ENCODE results near the gene RASA3.

DNA sequence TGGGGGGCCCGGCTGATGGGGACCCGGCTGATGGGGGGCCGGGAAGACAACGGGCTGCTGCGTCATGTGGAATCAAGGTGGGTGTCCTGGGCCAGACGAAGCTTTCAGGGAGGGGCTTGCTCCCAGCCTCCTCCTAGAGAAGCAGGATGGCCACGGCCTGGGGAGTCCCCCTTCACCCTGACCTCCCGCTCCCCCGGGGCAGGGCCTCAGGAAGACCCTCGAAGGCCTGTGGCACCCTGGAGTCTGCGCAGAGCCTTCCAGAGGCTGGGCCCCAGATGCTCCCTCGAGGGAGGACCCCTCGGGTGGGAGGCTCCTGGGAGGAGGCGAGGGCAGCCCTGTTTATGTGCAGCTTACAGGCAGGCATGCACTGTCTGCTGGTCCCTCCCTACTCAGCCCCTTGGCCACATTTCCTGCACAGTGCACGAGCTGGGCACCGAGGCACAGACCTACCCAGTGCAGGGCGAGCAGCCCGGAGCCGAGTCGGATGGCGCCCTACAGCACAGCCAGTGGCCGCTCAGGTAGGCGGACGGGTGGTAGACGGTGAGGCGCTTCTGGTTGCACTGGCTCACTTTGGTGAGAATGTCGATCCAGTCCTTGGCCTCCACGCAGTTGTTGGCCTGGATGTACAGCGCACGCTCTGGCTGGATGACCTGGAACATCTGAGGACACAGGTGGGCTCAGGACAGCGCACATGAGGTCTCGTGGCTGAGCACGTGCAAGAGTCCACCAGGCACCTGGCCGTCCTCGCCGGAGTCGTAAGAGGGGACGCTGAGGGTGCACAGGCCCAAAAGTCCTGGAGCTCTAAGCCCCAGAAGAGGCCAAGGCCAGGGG is 136.1 kb downstream of the RASA3 start:
- TF ChIP-seq, protein P1, sequence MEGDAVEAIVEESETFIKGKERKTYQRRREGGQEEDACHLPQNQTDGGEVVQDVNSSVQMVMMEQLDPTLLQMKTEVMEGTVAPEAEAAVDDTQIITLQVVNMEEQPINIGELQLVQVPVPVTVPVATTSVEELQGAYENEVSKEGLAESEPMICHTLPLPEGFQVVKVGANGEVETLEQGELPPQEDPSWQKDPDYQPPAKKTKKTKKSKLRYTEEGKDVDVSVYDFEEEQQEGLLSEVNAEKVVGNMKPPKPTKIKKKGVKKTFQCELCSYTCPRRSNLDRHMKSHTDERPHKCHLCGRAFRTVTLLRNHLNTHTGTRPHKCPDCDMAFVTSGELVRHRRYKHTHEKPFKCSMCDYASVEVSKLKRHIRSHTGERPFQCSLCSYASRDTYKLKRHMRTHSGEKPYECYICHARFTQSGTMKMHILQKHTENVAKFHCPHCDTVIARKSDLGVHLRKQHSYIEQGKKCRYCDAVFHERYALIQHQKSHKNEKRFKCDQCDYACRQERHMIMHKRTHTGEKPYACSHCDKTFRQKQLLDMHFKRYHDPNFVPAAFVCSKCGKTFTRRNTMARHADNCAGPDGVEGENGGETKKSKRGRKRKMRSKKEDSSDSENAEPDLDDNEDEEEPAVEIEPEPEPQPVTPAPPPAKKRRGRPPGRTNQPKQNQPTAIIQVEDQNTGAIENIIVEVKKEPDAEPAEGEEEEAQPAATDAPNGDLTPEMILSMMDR (IDR thresholded peaks at IDR 0.05; ENCODE audit: low read depth, low read length) = no peak
- TF ChIP-seq EZH2phosphoT487 (IDR thresholded peaks at IDR 0.05; ENCODE audit: low read depth) = no peak

Data from OCI-LY3 (cell line).